Middle frontal gyrus (tissue), 1 donor: ENCODE results near the gene ARL13B.
"Not testable (repeated sequence)": the region's sequence is repeated elsewhere in the genome, so short reads cannot be mapped to it uniquely, and the experiment has no call there.

Experiments
- DNase-seq: peaks from one replicate; pipeline ENCODE4 v3.0.0-alpha.2; 2015; ENCODE audit warnings: low spot score; ENCODE audit errors: extremely low spot score

The ARL13B gene

DNA sequence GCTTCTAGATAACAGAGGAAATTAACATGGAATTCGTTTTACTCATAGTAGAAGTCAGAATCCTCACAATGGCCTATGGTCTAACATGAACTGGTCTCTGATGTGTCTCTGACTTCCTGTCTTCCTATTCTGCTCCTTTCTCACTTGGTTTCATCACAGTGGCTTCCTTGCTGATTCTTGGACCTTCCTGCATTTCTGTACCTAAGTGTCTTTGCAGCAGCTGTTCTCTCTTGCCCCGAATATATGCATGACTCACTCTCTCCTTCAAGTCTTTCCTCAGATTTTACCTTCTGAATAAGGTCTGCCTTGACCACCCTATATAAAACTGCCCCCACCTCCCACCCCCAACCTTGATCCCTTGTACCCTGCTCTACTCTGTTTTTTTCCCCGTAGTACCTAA, 14.1 kb downstream of the ARL13B start:
- no peak for DNase-seq

DNA sequence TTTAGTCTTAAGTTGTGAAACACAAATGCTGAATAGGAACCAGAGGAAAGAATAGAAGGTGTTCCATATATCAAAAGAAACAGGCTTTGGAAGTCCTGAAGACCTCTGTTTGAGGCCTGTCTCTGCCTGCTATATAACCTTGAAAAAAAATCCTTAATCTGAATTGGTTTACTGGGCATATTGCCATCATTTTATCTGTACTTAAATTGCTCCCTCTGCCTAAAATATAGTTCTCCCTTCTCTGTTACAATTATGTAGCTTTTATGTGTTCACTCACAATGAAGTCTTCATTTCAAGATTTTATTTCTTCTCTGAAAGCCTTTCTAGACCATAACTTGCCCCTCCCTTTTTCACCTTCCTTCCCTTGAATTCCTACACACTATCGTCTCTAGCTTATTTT, 21.2 kb downstream of the ARL13B start:
- no peak for DNase-seq

DNA sequence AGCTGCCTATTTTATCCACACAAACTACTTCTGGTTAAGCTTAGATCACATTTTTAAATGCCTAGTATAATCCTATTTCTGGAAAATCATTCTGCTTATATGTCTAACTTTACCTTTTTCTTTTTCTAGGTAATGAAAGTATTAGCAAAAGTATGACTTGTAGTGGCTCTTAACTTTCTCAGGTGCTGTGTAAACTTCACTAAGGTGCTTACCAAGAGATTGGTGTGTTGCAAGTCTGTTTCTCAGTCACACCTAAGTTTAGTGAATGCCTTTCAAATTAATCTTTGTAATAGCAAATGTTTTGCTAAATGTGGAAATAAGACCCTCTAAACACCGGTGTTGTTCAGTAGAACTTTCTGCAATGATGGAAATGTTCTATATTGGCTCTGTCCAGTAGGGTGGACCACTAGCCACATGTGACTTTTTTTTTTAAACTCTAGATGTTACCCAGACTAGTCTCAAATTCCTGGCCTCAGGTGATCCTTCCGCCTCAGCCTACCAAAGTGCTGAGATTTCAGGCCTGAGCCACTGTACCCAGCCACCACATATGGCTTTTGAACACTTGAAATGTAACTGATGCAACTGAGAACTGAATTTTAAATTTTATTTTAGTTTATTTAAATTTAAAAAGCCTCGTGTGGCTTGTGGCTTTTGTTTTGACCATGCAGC, 22.0 kb downstream of the ARL13B start:
- DNase-seq: no peak

GRCh38 chr3:94004301-94004910, 24.5 kb downstream of the ARL13B start:
- no peak for DNase-seq

GRCh38 chr3:94008253-94008652, 28.3 kb downstream of the ARL13B start:
- no peak for DNase-seq

GRCh38 chr3:94009608-94010007, 29.7 kb downstream of the ARL13B start:
- DNase-seq: no peak

GRCh38 chr3:94011233-94011711, 31.3 kb downstream of the ARL13B start:
- no peak for DNase-seq

DNA sequence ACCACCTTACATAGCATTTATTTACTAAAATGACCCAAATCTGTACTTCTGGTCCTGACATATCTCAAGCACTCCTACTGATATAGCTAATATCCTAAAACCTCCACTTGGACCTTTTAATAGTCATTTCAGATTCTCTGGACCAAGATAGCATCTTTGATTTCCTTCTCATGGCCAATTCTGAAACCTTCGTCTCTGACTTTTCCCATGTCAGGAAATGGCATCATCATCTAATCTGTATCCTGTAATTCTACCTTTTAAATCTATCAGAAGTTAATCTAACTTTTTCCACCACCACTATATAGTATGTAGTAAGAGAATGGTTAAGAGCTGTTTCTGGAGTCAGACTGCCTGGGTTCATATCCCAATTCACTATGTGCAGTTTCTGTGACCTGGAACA, 32.2 kb downstream of the ARL13B start:
- no peak for DNase-seq

- no peak for DNase-seq
These were observed 35.1 kb downstream of the ARL13B start for GRCh38 chr3:94015025-94015424.

GRCh38 chr3:94019659-94020058, 39.7 kb downstream of the ARL13B start:
- DNase-seq: no peak

GRCh38 chr3:94020293-94020692, 40.3 kb downstream of the ARL13B start:
- no peak for DNase-seq

- DNase-seq: no peak
These were observed 44.4 kb downstream of the ARL13B start for GRCh38 chr3:94024385-94024784.

DNA sequence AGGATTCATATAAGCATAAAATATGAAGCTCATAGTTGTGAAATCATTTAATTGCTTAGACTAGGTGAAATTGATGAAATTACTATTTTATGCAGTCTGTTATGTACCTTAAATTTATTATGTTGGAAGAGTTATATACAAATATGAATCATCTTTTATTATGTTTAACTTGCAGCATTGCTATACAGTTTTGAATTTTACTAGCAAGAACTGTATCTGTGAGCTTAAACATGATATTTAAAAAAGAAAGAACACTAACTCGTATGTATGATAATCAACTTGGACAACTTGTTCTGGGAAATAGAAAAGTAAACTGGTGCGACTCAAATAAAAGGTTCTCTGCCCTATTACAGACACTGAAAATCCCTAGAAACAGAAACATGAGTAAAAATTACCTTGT, 46.7 kb downstream of the ARL13B start:
- no peak for DNase-seq

GRCh38 chr3:94028093-94028837, 48.3 kb downstream of the ARL13B start, which contains the start of gene STX19:
Gene STX19 (minus strand): TSS chr3:94028597. CDS start chr3:94015269, 13,328 bp downstream.
- DNase-seq: no peak

DNA sequence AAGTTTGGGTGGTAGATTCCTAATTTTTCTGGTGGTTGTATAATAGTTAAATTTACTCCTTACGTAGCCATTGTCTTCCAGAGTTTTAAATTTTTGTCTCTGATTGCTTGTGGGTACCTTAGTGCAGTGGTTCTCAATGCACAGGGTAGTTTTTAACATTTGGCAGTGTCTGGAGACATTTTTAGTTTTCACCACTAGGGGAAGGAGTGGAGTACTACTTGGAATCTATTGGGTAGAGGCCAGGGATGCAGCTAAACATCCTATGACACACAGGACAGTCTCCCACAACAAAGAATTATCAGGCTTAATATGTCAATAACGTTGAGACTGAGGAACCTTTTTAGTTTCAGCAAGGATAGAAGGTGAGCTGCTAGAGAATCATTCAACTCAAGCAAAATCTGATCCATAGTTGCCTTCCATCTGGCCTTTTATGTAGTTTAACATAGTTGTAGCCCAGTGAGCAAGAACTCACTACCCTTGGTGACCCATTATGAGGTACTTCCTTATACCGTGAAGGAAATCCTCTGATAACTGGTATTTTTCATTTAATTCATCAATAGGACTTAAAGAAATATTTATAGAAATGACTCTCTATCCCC, 57.1 kb downstream of the ARL13B start:
- DNase-seq: no peak

- no peak for DNase-seq
These were observed 63.3 kb downstream of the ARL13B start for GRCh38 chr3:94043285-94043684.

DNA sequence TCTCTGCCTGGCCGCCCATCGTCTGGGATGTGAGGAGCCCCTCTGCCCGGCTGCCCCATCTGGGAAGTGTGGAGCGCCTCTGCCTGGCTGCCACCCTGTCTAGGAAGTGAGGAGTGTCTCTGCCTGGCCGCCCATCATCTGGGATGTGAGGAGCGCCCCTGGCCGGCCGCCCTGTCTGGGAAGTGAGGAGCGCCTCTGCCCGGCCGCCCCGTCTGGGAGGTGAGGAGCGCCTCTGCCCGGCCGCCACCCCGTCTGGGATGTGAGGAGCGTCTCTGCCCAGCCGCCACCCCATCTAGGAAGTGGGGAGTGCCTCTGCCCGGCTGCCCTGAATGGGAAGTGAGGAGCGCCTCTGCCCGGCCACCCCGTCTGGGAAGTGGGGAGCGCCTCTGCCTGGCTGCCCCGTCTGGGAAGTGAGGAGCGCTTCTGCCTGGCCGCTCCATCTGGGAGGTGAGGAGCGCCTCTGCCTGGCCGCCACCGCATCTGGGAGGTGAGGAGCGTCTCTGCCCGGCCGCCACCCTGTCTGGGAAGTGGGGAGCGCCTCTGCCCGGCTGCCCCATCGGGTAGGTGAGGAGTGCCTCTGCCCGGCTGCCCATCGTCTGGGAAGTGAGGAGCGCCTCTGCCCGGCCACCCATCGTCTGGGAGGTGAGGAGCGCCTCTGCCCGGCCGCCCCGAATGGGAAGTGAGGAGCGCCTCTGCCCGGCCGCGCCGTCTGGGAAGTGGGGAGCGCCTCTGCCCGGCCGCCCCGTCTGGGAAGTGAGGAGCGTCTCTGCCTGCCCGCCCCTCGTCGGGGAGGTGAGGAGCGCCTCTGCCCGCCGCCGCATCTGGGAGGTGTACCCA, 64.4 kb downstream of the ARL13B start:
- not testable (repeated sequence) for DNase-seq

- DNase-seq: no peak
These were observed 66.6 kb downstream of the ARL13B start for GRCh38 chr3:94046533-94046932.

- DNase-seq: no peak
These were observed 69.3 kb downstream of the ARL13B start for GRCh38 chr3:94049267-94049666.

DNA sequence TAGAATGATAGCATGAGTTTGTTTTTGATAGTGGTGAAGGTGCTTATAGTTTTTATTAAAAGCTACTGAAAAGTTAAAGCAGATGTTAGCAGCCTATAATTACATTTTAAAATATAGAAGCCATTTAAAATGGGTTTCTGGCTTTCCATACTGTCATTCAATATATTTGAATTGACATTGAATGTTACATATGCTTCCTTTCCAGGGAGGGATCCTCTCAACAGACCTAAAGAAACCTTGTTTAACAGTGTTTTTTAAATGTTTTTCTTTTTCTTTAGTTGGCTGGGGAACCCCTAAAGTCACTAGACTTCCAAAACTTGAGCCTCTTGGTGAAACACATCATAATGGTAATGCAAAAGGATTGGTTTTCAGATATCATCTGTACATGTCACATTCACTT, 70.6 kb downstream of the ARL13B start:
- DNase-seq: no peak

DNA sequence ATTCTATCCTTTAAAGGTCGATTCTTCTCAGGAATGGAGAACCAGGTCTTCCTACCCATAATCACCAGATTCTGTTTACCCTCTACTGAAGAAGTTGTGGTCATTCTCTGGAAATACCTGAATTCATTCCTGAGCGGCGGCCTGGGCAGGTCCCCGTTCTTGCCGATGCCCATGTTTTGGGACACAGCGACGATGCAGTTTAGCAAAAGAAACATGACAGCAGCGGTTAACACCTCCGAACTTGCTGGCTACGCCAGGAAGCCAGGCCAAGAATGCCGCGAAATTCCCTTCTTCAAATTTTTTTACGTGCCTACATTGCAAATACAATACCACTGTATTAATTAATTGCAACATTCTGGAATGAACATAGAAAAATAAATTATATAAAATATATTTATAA, 81.3 kb downstream of the ARL13B start:
- no peak for DNase-seq
